Peyer's patch (tissue), 4 donors: ENCODE measurements around the gene TCF19. TPM values are rescaled to one million over a fixed set of nuclear protein-coding genes. Genes with fewer than 3 reads are reported as not detected.

Source experiments
- DNase-seq, 3 donors: peaks; one replicate each; pipeline ENCODE4 v3.0.0-alpha.2; 2017 to 2019
- H3K27ac ChIP-seq, 4 donors: fragments of 200-600 bp; sonication (generic); one replicate each; pipeline ENCODE4 v1.5.1; 2016 to 2019
- H3K27me3 ChIP-seq, 2 donors: fragments of 200-600 bp; sonication (generic); one replicate each; pipeline ENCODE4 v1.5.1; 2019
- H3K36me3 ChIP-seq, 3 donors: fragments of 200-600 bp; sonication (generic); one replicate each; pipeline ENCODE4 v1.5.1; 2016 to 2019
- H3K4me1 ChIP-seq, 4 donors: fragments of 200-600 bp; sonication (generic); one replicate each; pipeline ENCODE4 v1.5.1; 2016 to 2019
- H3K4me3 ChIP-seq, 4 donors: fragments of 200-600 bp; sonication (generic); 1 replicate in 3 of 4; 2 replicates in 1 of 4; pipeline ENCODE4 v1.5.1; 2016 to 2019; ENCODE audit warnings: mild to moderate bottlenecking in 1 of 4
- H3K9me3 ChIP-seq, 4 donors: fragments of 200-600 bp; sonication (generic); one replicate each; pipeline ENCODE4 v1.5.1; 2016 to 2019; ENCODE audit warnings: mild to moderate bottlenecking in 1 of 4
- CTCF ChIP-seq, 6 experiments: fragments of 450-650 bp in 4 of 6; fragments of 200-600 bp in 2 of 6; sonication (generic) in 1 of 6; IDR thresholded peaks; one replicate each; pipeline ENCODE4 v1.5.1; 2017 to 2019; ENCODE audit warnings: antibody characterized with exemption in 6 of 6, mild to moderate bottlenecking in 3 of 6, moderate library complexity in 1 of 6
- POLR2A ChIP-seq, 2 donors: fragments of 450-650 bp; IDR thresholded peaks; one replicate each; pipeline ENCODE4 v1.5.1; 2017; ENCODE audit warnings: antibody characterized with exemption in 2 of 2, mild to moderate bottlenecking in 2 of 2, moderate library complexity in 2 of 2
- total RNA-seq, 4 donors: library from RNA; depleted of rRNA; stranded (reverse); fragments of >200 nt; gene quantifications; one replicate each; pipeline ENCODE4 v1.1.0, GENCODE V29; 2016

Gene TCF19
- total RNA-seq, 4 donors from 2014 or later = 4.0 to 28.9 (median 7.1) TPM

- no peaks in the 10 kb centered on the region for H3K27me3 ChIP-seq
- peaks cover 0 to 7% (median 0%) of the 10 kb centered on the region in 4 donors for H3K4me1 ChIP-seq
- H3K4me3 ChIP-seq = no peak overlapping the region
- TF ChIP-seq POLR2A (IDR thresholded peaks at IDR 0.05) = no peak
- peak in 1 of 6 experiments; percentile 13 for TF ChIP-seq CTCF (IDR thresholded peaks at IDR 0.05)
- no peaks in the 10 kb centered on the region for H3K9me3 ChIP-seq
- no peak for DNase-seq
- H3K36me3 ChIP-seq = no peaks in the 10 kb centered on the region
- no peak overlapping the region for H3K27ac ChIP-seq
Observed at GRCh38 chr6:31126396-31127175, 31.8 kb upstream of the TCF19 start.

- Histone ChIP-seq H3K36me3 (no peaks in the 10 kb centered on the region), H3K27me3 (no peaks in the 10 kb centered on the region), H3K4me3 (no peak overlapping the region), H3K27ac (no peak overlapping the region), H3K9me3 (no peaks in the 10 kb centered on the region), H3K4me1 (peaks cover 0 to 7% (median 0%) of the 10 kb centered on the region in 4 donors)
- TF ChIP-seq POLR2A (IDR thresholded peaks at IDR 0.05) (no peak), CTCF (IDR thresholded peaks at IDR 0.05) (peak; percentile 57 to 90 (median 74))
- DNase-seq = peak; percentile 72 to 92 (median 74)
Observed at GRCh38 chr6:31128093-31128676, 30.2 kb upstream of the TCF19 start.

- no peak for DNase-seq
- Histone ChIP-seq H3K9me3 (no peaks in the 10 kb centered on the region), H3K4me1 (peaks cover 0 to 7% (median 0%) of the 10 kb centered on the region in 4 donors), H3K4me3 (no peak overlapping the region), H3K27me3 (no peaks in the 10 kb centered on the region), H3K27ac (no peak overlapping the region), H3K36me3 (no peaks in the 10 kb centered on the region)
- no peak for TF ChIP-seq POLR2A (IDR thresholded peaks at IDR 0.05)
- TF ChIP-seq CTCF (IDR thresholded peaks at IDR 0.05) = no peak
Observed at GRCh38 chr6:31129130-31129529, 29.3 kb upstream of the TCF19 start.

- Histone ChIP-seq H3K4me1 (peaks cover 0 to 7% (median 0%) of the 10 kb centered on the region in 4 donors), H3K36me3 (no peaks in the 10 kb centered on the region), H3K27ac (no peak overlapping the region), H3K4me3 (no peak overlapping the region), H3K27me3 (no peaks in the 10 kb centered on the region), H3K9me3 (no peaks in the 10 kb centered on the region)
- TF ChIP-seq CTCF (IDR thresholded peaks at IDR 0.05) = no peak
- no peak for TF ChIP-seq POLR2A (IDR thresholded peaks at IDR 0.05)
- no peak for DNase-seq
Observed at GRCh38 chr6:31130751-31131150, 27.6 kb upstream of the TCF19 start.

GRCh38 chr6:31131595-31131994 lies 26.8 kb upstream of the TCF19 start:
- DNase-seq = no peak
- no peak overlapping the region for H3K4me3 ChIP-seq
- TF ChIP-seq POLR2A (IDR thresholded peaks at IDR 0.05) = no peak

GRCh38 chr6:31132806-31133205 lies 25.6 kb upstream of the TCF19 start:
- Histone ChIP-seq H3K4me3 (no peak overlapping the region), H3K9me3 (no peaks in the 10 kb centered on the region), H3K27me3 (no peaks in the 10 kb centered on the region), H3K36me3 (no peaks in the 10 kb centered on the region), H3K27ac (no peak overlapping the region), H3K4me1 (peaks cover 0 to 3% (median 1%) of the 10 kb centered on the region in 4 donors)
- TF ChIP-seq POLR2A (IDR thresholded peaks at IDR 0.05) = no peak
- no peak for TF ChIP-seq CTCF (IDR thresholded peaks at IDR 0.05)
- no peak for DNase-seq

More at GRCh38 chr6:31131595-31131994, 26.8 kb upstream of the TCF19 start:
- H3K27ac ChIP-seq = no peak overlapping the region
- H3K36me3 ChIP-seq = no peaks in the 10 kb centered on the region
- peaks cover 0 to 2% (median 0%) of the 10 kb centered on the region in 4 donors for H3K4me1 ChIP-seq
- no peaks in the 10 kb centered on the region for H3K27me3 ChIP-seq
- no peaks in the 10 kb centered on the region for H3K9me3 ChIP-seq
